H1 (cell line): ENCODE data around the gene RPLP2. TPM values are rescaled to one million over a fixed set of nuclear protein-coding genes. Genes with fewer than 3 reads are reported as not detected.

Source experiments
- CTCF ChIA-PET: fragments of 300-600 bp; sonication (Branson Sonifier 250); formaldehyde crosslinking; loops from one replicate; lab custom pipeline; 2021; ENCODE audit not compliant: partially characterized antibody; lab: Charles Lee
- POLR2A ChIA-PET: fragments of 300-600 bp; sonication (Branson Sonifier 250); formaldehyde crosslinking; loops from one replicate; lab custom pipeline; 2021; ENCODE audit warnings: inconsistent platforms; ENCODE audit not compliant: partially characterized antibody; lab: Charles Lee
- DNase-seq, 2 experiments: peaks; one replicate each; pipeline versions ENCODE4 v3.0.0 to v3.0.0-alpha.2; 2010 to 2022; ENCODE audit warnings: low spot score in 2 of 2, low read depth in 1 of 2, mixed read lengths in 1 of 2
- FAIRE-seq: peaks from 2 replicates; lab custom pipeline; 2011; peaks lifted over from hg19 to GRCh38; lab: Jason Lieb, UNC
- H2AFZ ChIP-seq: 2 replicates; pipeline ENCODE4 v1.8.1; 2012; ENCODE audit warnings: low read length, inconsistent platforms
- H2AK5ac ChIP-seq: 2 replicates; pipeline ENCODE4 v1.6.1; 2013; ENCODE audit warnings: low read depth, low read length
- H2BK120ac ChIP-seq: replicated peaks from 2 replicates; pipeline ENCODE3; 2013; ENCODE audit warnings: low read depth, low read length, inconsistent platforms
- H2BK12ac ChIP-seq: 2 replicates; pipeline ENCODE4 v1.6.1; 2013; ENCODE audit warnings: low read depth, low read length
- H2BK15ac ChIP-seq: 2 replicates; pipeline ENCODE4 v1.6.1; 2013; ENCODE audit warnings: low read length
- H2BK20ac ChIP-seq: 2 replicates; pipeline ENCODE4 v1.6.1; 2013; ENCODE audit warnings: low read length
- H2BK5ac ChIP-seq: 2 replicates; pipeline ENCODE4 v1.6.1; 2013; ENCODE audit warnings: low read depth, low read length
- H3K14ac ChIP-seq: 2 replicates; pipeline ENCODE4 v1.6.1; 2013; ENCODE audit warnings: inconsistent platforms; ENCODE audit not compliant: insufficient read length
- H3K18ac ChIP-seq: 2 replicates; pipeline ENCODE4 v1.6.1; 2013; ENCODE audit warnings: low read length; ENCODE audit errors: extremely low read depth
- H3K23ac ChIP-seq: 2 replicates; pipeline ENCODE4 v1.6.1; 2013; ENCODE audit warnings: inconsistent platforms; ENCODE audit not compliant: insufficient read length
- H3K23me2 ChIP-seq: 2 replicates; pipeline ENCODE4 v1.6.1; 2013; ENCODE audit warnings: low read depth, low read length
- H3K27ac ChIP-seq: 2 replicates; pipeline ENCODE4 v1.6.1; 2011; ENCODE audit warnings: low read depth, low read length, inconsistent platforms
- H3K27me3 ChIP-seq, 4 experiments: replicated peaks in 1 of 4; 1 replicate in 1 of 4; 2 replicates in 3 of 4; pipeline versions ENCODE4 v1.6.1 to v1.8.1; 2011 to 2013; ENCODE audit warnings: low read length in 3 of 4, mild to moderate bottlenecking in 3 of 4, inconsistent platforms in 2 of 4, mixed read lengths in 2 of 4, moderate library complexity in 1 of 4; ENCODE audit not compliant: control insufficient read depth in 3 of 4, insufficient read depth in 3 of 4; ENCODE audit errors: extremely low read depth in 1 of 4
- H3K36me3 ChIP-seq, 4 experiments: 2 replicates each; pipeline versions ENCODE4 v1.6.1 to v1.8.1; 2011 to 2013; ENCODE audit warnings: mild to moderate bottlenecking in 4 of 4, low read length in 3 of 4, moderate library complexity in 2 of 4, control low read depth in 1 of 4, inconsistent platforms in 1 of 4; ENCODE audit not compliant: insufficient read depth in 4 of 4, control insufficient read depth in 2 of 4
- H3K4ac ChIP-seq: replicated peaks from 2 replicates; pipeline ENCODE3; 2013; ENCODE audit warnings: low read length, low read depth, mixed read lengths, inconsistent platforms; ENCODE audit not compliant: insufficient read length
- H3K4me1 ChIP-seq, 4 experiments: replicated peaks in 1 of 4; 1 replicate in 1 of 4; 2 replicates in 3 of 4; pipeline versions ENCODE4 v1.6.1 to v1.8.1; 2011 to 2013; ENCODE audit warnings: low read length in 3 of 4, inconsistent platforms in 2 of 4, mixed read lengths in 1 of 4; ENCODE audit not compliant: insufficient read depth in 4 of 4, control insufficient read depth in 3 of 4
- H3K4me2 ChIP-seq, 2 experiments: 2 replicates each; pipeline versions ENCODE4 v1.6.1 to v1.8.1; 2011 to 2013; ENCODE audit warnings: low read depth in 2 of 2, low read length in 2 of 2, control low read depth in 1 of 2, inconsistent platforms in 1 of 2, mild to moderate bottlenecking in 1 of 2; ENCODE audit not compliant: insufficient read depth in 1 of 2
- H3K4me3 ChIP-seq, 4 experiments: fragments of 200-600, 300-600 bp in 1 of 4; sonication (generic), shearing (Covaris generic), sonication (Bioruptor Twin) in 1 of 4; 2 replicates each; pipeline versions ENCODE4 v1.5.1 to v1.8.1; 2011 to 2016; ENCODE audit warnings: low read length in 4 of 4, low read depth in 3 of 4, control low read depth in 2 of 4, inconsistent platforms in 2 of 4, mild to moderate bottlenecking in 2 of 4, mixed read lengths in 1 of 4, moderate library complexity in 1 of 4; ENCODE audit not compliant: insufficient read depth in 2 of 4; ENCODE audit errors: extremely low read depth in 1 of 4
- H3K56ac ChIP-seq: replicated peaks from 2 replicates; pipeline ENCODE3; 2013; ENCODE audit warnings: low read depth, mild to moderate bottlenecking, mixed read lengths, low read length, inconsistent platforms; ENCODE audit not compliant: insufficient read length
- H3K79me1 ChIP-seq: 2 replicates; pipeline ENCODE4 v1.6.1; 2013; ENCODE audit warnings: low read depth, low read length, control low read depth
- H3K79me2 ChIP-seq, 2 experiments: 2 replicates each; pipeline versions ENCODE4 v1.6.1 to v1.8.1; 2012 to 2013; ENCODE audit warnings: low read length in 2 of 2, mild to moderate bottlenecking in 2 of 2, inconsistent platforms in 1 of 2; ENCODE audit not compliant: insufficient read depth in 2 of 2, control insufficient read depth in 1 of 2
- H3K9ac ChIP-seq, 4 experiments: replicated peaks in 1 of 4; 1 replicate in 1 of 4; 2 replicates in 3 of 4; pipeline versions ENCODE4 v1.6.1 to v1.8.1; 2011 to 2013; ENCODE audit warnings: low read depth in 3 of 4, low read length in 3 of 4, control low read depth in 2 of 4, mild to moderate bottlenecking in 2 of 4, moderate library complexity in 2 of 4, inconsistent platforms in 1 of 4; ENCODE audit errors: extremely low read depth in 1 of 4
- H3K9me3 ChIP-seq, 2 experiments: 2 replicates each; pipeline versions ENCODE4 v1.6.1 to v1.8.1; 2012 to 2013; ENCODE audit warnings: mild to moderate bottlenecking in 2 of 2, moderate library complexity in 2 of 2, control low read depth in 1 of 2, inconsistent platforms in 1 of 2, low read depth in 1 of 2, low read length in 1 of 2, mixed read lengths in 1 of 2; ENCODE audit not compliant: insufficient read depth in 2 of 2
- H4K20me1 ChIP-seq, 2 experiments: replicated peaks in 1 of 2; 2 replicates each; pipeline versions ENCODE3 to v1.8.1; 2011 to 2013; ENCODE audit warnings: inconsistent platforms in 2 of 2, low read length in 2 of 2, mild to moderate bottlenecking in 1 of 2; ENCODE audit not compliant: insufficient read depth in 2 of 2, control insufficient read depth in 1 of 2
- H4K5ac ChIP-seq: 2 replicates; pipeline ENCODE4 v1.6.1; 2013; ENCODE audit warnings: low read length, low read depth, mixed read lengths, inconsistent platforms; ENCODE audit not compliant: insufficient read length
- H4K8ac ChIP-seq: 2 replicates; pipeline ENCODE4 v1.8.0; 2013; ENCODE audit warnings: mild to moderate bottlenecking, moderate library complexity, low read length, inconsistent platforms; ENCODE audit not compliant: insufficient read depth; ENCODE audit errors: extremely low read depth
- H4K91ac ChIP-seq: replicated peaks from 2 replicates; pipeline ENCODE3; 2013; ENCODE audit warnings: low read length, mixed read lengths, inconsistent platforms; ENCODE audit not compliant: insufficient read length
- GABPA ChIP-seq: IDR thresholded peaks from 2 replicates; pipeline ENCODE4 v1.6.1; 2011; ENCODE audit warnings: mild to moderate bottlenecking, low read length, moderate library complexity, borderline replicate concordance; ENCODE audit not compliant: insufficient read depth
- MAX ChIP-seq: IDR thresholded peaks from 2 replicates; pipeline ENCODE4 v1.6.1; 2012; ENCODE audit warnings: inconsistent platforms
- RAD21 ChIP-seq, 2 experiments: IDR thresholded peaks in 1 of 2; conservative IDR thresholded peaks in 1 of 2; 2 replicates each; pipeline ENCODE4 v1.6.1; 2011; ENCODE audit warnings: low read depth in 2 of 2, low read length in 2 of 2, improper control_type of control experiment in 1 of 2, inconsistent platforms in 1 of 2, mild to moderate bottlenecking in 1 of 2, moderate library complexity in 1 of 2
- WGBS, 2 experiments: shearing (Covaris generic) in 1 of 2; methylation state at CpG; one replicate each; pipeline versions ENCODE4 v1.1.6 to v1.1.7; 2013 to 2015; ENCODE audit warnings: low lambda C conversion rate in 2 of 2, mixed read lengths in 2 of 2, inconsistent platforms in 1 of 2, low coverage in 1 of 2, missing lambda C conversion rate in 1 of 2; ENCODE audit not compliant: insufficient replicate concordance in 2 of 2, insufficient coverage in 1 of 2, insufficient read length in 1 of 2; ENCODE audit errors: extremely low coverage in 1 of 2, missing lambda C conversion rate in 1 of 2; 5-methylcytosine and 5-hydroxymethylcytosine counted together
- polyA plus RNA-seq, 7 experiments: library from polyadenylated mRNA; depleted of rRNA in 3 of 7; stranded (reverse) in 5 of 7; unstranded in 2 of 7; fragments of >200 nt in 5 of 7; fragments of 200-250 nt in 2 of 7; gene quantifications; 1 replicate in 5 of 7; 2 replicates in 1 of 7; 4 replicates in 1 of 7; pipeline versions ENCODE4 v1.2.1 to v1.2.3, GENCODE V29; 2011 to 2013; ENCODE audit warnings: missing spikeins in 2 of 7, mixed read lengths in 2 of 7
- total RNA-seq: library from RNA; stranded (reverse); fragmentation: NEBNext Ultra II Directional; extraction: Animal tissue kit (Norgen Biotek cat#: 25700); gene quantifications from 2 replicates; pipeline ENCODE4 v1.2.1, GENCODE V29; 2021
- TF ChIP-seq, protein P1 (sequence below): IDR thresholded peaks from 2 replicates; pipeline ENCODE4 v1.6.1; 2012; ENCODE audit warnings: inconsistent platforms
- TF ChIP-seq, protein P2 (sequence below), 3 experiments: IDR thresholded peaks; 1 replicate in 2 of 3; 2 replicates in 1 of 3; pipeline versions ENCODE4 v1.5.1 to v1.6.1; 2011; ENCODE audit warnings: low read length in 3 of 3, mild to moderate bottlenecking in 3 of 3, inconsistent platforms in 2 of 3, low read depth in 1 of 3, moderate library complexity in 1 of 3; ENCODE audit not compliant: insufficient read depth in 1 of 3; ENCODE audit errors: control extremely low read depth in 1 of 3

RPLP2 gene
- total and polyA plus RNA-seq, 2 of the 8 experiments (the other 6 are each of a cell fraction or from before 2014, with no cell fraction given): 1,789 to 2,106 TPM

- 78% methylated on average over 9 of the region's 17 CpGs; no CpG with 5 or more reads in 1 of the 2 experiments for WGBS, 2 experiments
- Histone ChIP-seq H4K8ac (no peak overlapping the region), H3K4ac (no peak overlapping the region), H3K79me1 (peaks cover 9% of the 10 kb centered on the region; the same call in 1 of the 2 replicates), H3K36me3 (peaks cover 10 to 30% (median 24%) of the 10 kb centered on the region in 4 experiments; a peak in 7 of 8 replicates), H2BK120ac (no peak overlapping the region), H3K18ac (no peak overlapping the region), H2BK15ac (no peak overlapping the region), H4K5ac (no peak overlapping the region), H3K27me3 (no peaks in the 10 kb centered on the region; a peak in 1 of 7 replicates), H3K4me1 (peaks cover 0 to 21% (median 15%) of the 10 kb centered on the region in 4 experiments; a peak in 6 of 7 replicates), H4K91ac (no peak overlapping the region), H2BK20ac (no peak overlapping the region), H3K79me2 (peaks cover 0 to 18% of the 10 kb centered on the region in 2 experiments; a peak in 2 of 4 replicates), H3K23ac (no peak overlapping the region), H4K20me1 (peaks cover 3 to 40% of the 10 kb centered on the region in 2 experiments), H2BK12ac (no peak overlapping the region), H3K14ac (no peak overlapping the region), H2AK5ac (no peak overlapping the region; the same call in 1 of the 2 replicates), H3K56ac (no peak overlapping the region), H3K27ac (no peak overlapping the region), H3K23me2 (peaks cover 15% of the 10 kb centered on the region; the same call in 1 of the 2 replicates), H2AFZ (no peak overlapping the region), H3K4me2 (no peak overlapping the region), H3K9me3 (no peaks in the 10 kb centered on the region), H3K9ac (no peak overlapping the region; a peak in 1 of 7 replicates), H2BK5ac (no peak overlapping the region), H3K4me3 (no peak overlapping the region)
- FAIRE-seq (no peak), DNase-seq (no peak)
- POLR2A ChIA-PET: interaction anchor here (1.0 to 40.4 kb wide), 4 partner anchors 9 to 28 kb away, joined by 3 to 1917 read pairs (median 119); partner anchors contain the start of genes CD151, CEND1, CRACR2B and PIDD1
- CTCF ChIA-PET: interaction anchor here (0.6 to 5.2 kb wide), 12 partner anchors 10 to 705 kb away, joined by 3 to 26 read pairs (median 5); partner anchors contain the start of genes CRACR2B and PNPLA2
- TF ChIP-seq, protein P1, sequence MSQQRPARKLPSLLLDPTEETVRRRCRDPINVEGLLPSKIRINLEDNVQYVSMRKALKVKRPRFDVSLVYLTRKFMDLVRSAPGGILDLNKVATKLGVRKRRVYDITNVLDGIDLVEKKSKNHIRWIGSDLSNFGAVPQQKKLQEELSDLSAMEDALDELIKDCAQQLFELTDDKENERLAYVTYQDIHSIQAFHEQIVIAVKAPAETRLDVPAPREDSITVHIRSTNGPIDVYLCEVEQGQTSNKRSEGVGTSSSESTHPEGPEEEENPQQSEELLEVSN: peak; percentile 70
- TF ChIP-seq RAD21 (IDR thresholded peaks at IDR 0.05 in 1 of 2, conservative IDR thresholded peaks at IDR 0.05 in 1 of 2; ENCODE audit: low read depth in 2 of 2, low read length in 2 of 2): peak in 1 of 2 experiments; percentile 25; a peak in 1 of 4 replicates
- no peak for TF ChIP-seq GABPA
- peak; percentile 67 for TF ChIP-seq MAX
- TF ChIP-seq, protein P2, sequence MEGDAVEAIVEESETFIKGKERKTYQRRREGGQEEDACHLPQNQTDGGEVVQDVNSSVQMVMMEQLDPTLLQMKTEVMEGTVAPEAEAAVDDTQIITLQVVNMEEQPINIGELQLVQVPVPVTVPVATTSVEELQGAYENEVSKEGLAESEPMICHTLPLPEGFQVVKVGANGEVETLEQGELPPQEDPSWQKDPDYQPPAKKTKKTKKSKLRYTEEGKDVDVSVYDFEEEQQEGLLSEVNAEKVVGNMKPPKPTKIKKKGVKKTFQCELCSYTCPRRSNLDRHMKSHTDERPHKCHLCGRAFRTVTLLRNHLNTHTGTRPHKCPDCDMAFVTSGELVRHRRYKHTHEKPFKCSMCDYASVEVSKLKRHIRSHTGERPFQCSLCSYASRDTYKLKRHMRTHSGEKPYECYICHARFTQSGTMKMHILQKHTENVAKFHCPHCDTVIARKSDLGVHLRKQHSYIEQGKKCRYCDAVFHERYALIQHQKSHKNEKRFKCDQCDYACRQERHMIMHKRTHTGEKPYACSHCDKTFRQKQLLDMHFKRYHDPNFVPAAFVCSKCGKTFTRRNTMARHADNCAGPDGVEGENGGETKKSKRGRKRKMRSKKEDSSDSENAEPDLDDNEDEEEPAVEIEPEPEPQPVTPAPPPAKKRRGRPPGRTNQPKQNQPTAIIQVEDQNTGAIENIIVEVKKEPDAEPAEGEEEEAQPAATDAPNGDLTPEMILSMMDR (IDR thresholded peaks at IDR 0.05; ENCODE audit: control extremely low read depth in 1 of 3, insufficient read depth in 1 of 3, low read depth in 1 of 3, low read length in 3 of 3): peak in 1 of 3 experiments; percentile 44; a peak in 2 of 4 replicates
These were observed 28.9 kb downstream of the RPLP2 start for GRCh38 chr11:838441-839279.
